ENCODE data around the gene BICD2. TPM values are rescaled to one million over a fixed set of nuclear protein-coding genes. Genes with fewer than 3 reads are reported as not detected.
A peak's percentile ranks its signal among the peaks of the same experiment; 100 is the strongest.

Gene BICD2
- total and polyA plus RNA-seq, 2 donors (not counting 1 experiment from before 2014, with no cell fraction given), result 33.2 to 49.5 TPM

- intact Hi-C loops (cut with micrococcal nuclease), result no loop called here
- Histone ChIP-seq H3K4me3 (ENCODE audit: control extremely low read depth in 1 of 5, extremely low read depth in 1 of 5, insufficient read depth in 1 of 5, low read depth in 2 of 5, low read length in 4 of 5) (peak overlapping the region in 4 of 5 experiments; percentile 39 to 74 (median 56)), H3K27ac (ENCODE audit: low read length in 2 of 2) (no peak overlapping the region), H3K27me3 (replicated peaks in 1 of 4; ENCODE audit: control extremely low read depth in 1 of 4, control insufficient read depth in 3 of 4, insufficient read depth in 4 of 4, low read length in 3 of 4) (peaks cover 0 to 66% (median 55%) of the 10 kb centered on the region in 4 experiments), H3K36me3 (replicated peaks in 1 of 2; ENCODE audit: control extremely low read depth in 1 of 2, control insufficient read depth in 1 of 2, extremely low read depth in 1 of 2, insufficient read depth in 2 of 2, low read length in 1 of 2) (no peaks in the 10 kb centered on the region), H3K9me3 (ENCODE audit: control extremely low read depth in 1 of 3, control insufficient read depth in 2 of 3, insufficient read depth in 1 of 3, low read length in 2 of 3) (peaks cover 0 to 17% (median 0%) of the 10 kb centered on the region in 3 donors), H3K9ac (ENCODE audit: low read length) (peak overlapping the region; percentile 62), H3K4me1 (ENCODE audit: control insufficient read depth in 2 of 2, insufficient read depth in 2 of 2, low read length in 2 of 2) (peaks cover 32 to 36% of the 10 kb centered on the region in 2 donors), H3K4me2 (replicated peaks; ENCODE audit: low read depth, low read length, poor library complexity, severe bottlenecking) (peak overlapping the region; percentile 85), H4K20me1 (ENCODE audit: control insufficient read depth, insufficient read depth, low read length, poor library complexity, severe bottlenecking) (peaks cover 6% of the 10 kb centered on the region), H3K79me2 (ENCODE audit: control insufficient read depth, insufficient read depth, low read length) (no peaks in the 10 kb centered on the region), H2AFZ (ENCODE audit: insufficient read depth, low read depth, low read length, poor library complexity, severe bottlenecking) (peak overlapping the region; percentile 76)
- Mint-ChIP-seq H3K4me1 (peaks cover 25% of the 10 kb centered on the region), H3K27me3 (peaks cover 39% of the 10 kb centered on the region), H3K4me3 (peak overlapping the region; percentile 91), H3K27ac (no peak overlapping the region), H3K9me3 (ENCODE audit: insufficient read depth) (no peaks in the 10 kb centered on the region)
- DNase-seq (peak; percentile 67), ATAC-seq (ENCODE audit: low read depth) (peak; percentile 19)
- ChIA-PET POLR2A (no interaction called here), CTCF (interaction anchor here (0.9 to 2.6 kb wide), 5 partner anchors 17 to 90 kb away, joined by 3 to 12 read pairs (median 6); no protein-coding TSS in a partner anchor)
- WGBS (ENCODE audit: insufficient coverage), result 5% methylated on average over 76 of the region's 76 CpGs
- TF ChIP-seq EZH2 (IDR thresholded peaks at IDR 0.05; ENCODE audit: borderline replicate concordance, insufficient read depth, low read depth, low read length, poor library complexity, severe bottlenecking) (no peak), CTCF (IDR thresholded peaks at IDR 0.05) (no peak)
Observed at GRCh38 chr9:92807757-92808725, 43.4 kb upstream of the BICD2 start.
